H9 (cell line): ENCODE measurements around the gene AIG1. TPM values are rescaled to one million over a fixed set of nuclear protein-coding genes. Genes with fewer than 3 reads are reported as not detected.

Experiments
- DNase-seq: peaks from one replicate; pipeline ENCODE4 v3.0.0-alpha.2; 2017
- H2AFZ ChIP-seq: one replicate; pipeline ENCODE4 v1.6.1; 2013; ENCODE audit warnings: mild to moderate bottlenecking, low read length, control low read depth, moderate library complexity
- H2AK5ac ChIP-seq: 2 replicates; pipeline ENCODE4 v1.6.1; 2013; ENCODE audit warnings: low read length, control low read depth, mixed read lengths; ENCODE audit not compliant: insufficient read length
- H2BK120ac ChIP-seq: one replicate; pipeline ENCODE4 v1.6.1; 2013; ENCODE audit warnings: low read depth, mild to moderate bottlenecking, low read length, control low read depth, inconsistent platforms; ENCODE audit not compliant: poor library complexity, severe bottlenecking
- H2BK12ac ChIP-seq: 2 replicates; pipeline ENCODE4 v1.6.1; 2013; ENCODE audit warnings: low read length, control low read depth, mixed read lengths, low read depth; ENCODE audit not compliant: insufficient read length
- H2BK15ac ChIP-seq: 2 replicates; pipeline ENCODE4 v1.6.1; 2013; ENCODE audit warnings: low read depth, low read length, control low read depth
- H2BK20ac ChIP-seq: one replicate; pipeline ENCODE4 v1.6.1; 2013; ENCODE audit warnings: low read depth, mild to moderate bottlenecking, low read length, control low read depth, inconsistent platforms; ENCODE audit not compliant: poor library complexity, severe bottlenecking
- H2BK5ac ChIP-seq: 2 replicates; pipeline ENCODE4 v1.6.1; 2013; ENCODE audit warnings: low read length, control low read depth, mixed read lengths; ENCODE audit not compliant: insufficient read length
- H3K14ac ChIP-seq: 2 replicates; pipeline ENCODE4 v1.6.1; 2013; ENCODE audit warnings: low read length, control low read depth; ENCODE audit not compliant: insufficient read depth
- H3K18ac ChIP-seq: 2 replicates; pipeline ENCODE4 v1.6.1; 2013; ENCODE audit warnings: low read depth, mild to moderate bottlenecking, mixed read lengths, low read length, control low read depth; ENCODE audit not compliant: insufficient read length
- H3K23ac ChIP-seq: 2 replicates; pipeline ENCODE4 v1.6.1; 2013; ENCODE audit warnings: low read length, control low read depth, mixed read lengths, low read depth; ENCODE audit not compliant: insufficient read length
- H3K23me2 ChIP-seq: 2 replicates; pipeline ENCODE4 v1.6.1; 2013; ENCODE audit warnings: low read depth, mild to moderate bottlenecking, mixed read lengths, low read length, control low read depth; ENCODE audit not compliant: insufficient read length, poor library complexity, severe bottlenecking
- H3K27ac ChIP-seq: 2 replicates; pipeline ENCODE4 v1.5.1; 2013; ENCODE audit warnings: low read length, control low read depth, mixed read lengths, low read depth; ENCODE audit not compliant: insufficient read length
- H3K27me3 ChIP-seq: 2 replicates; pipeline ENCODE4 v1.6.1; 2013; ENCODE audit warnings: low read length, control low read depth, inconsistent platforms; ENCODE audit not compliant: insufficient read depth
- H3K4ac ChIP-seq: 2 replicates; pipeline ENCODE4 v1.6.1; 2013; ENCODE audit warnings: low read depth, mild to moderate bottlenecking, control low read depth, inconsistent platforms, low read length, moderate library complexity
- H3K4me1 ChIP-seq: 2 replicates; pipeline ENCODE4 v1.6.1; 2013; ENCODE audit warnings: low read length, control low read depth, inconsistent platforms; ENCODE audit not compliant: insufficient read depth
- H3K4me2 ChIP-seq: 2 replicates; pipeline ENCODE4 v1.6.1; 2013; ENCODE audit warnings: low read length, control low read depth, mixed read lengths; ENCODE audit not compliant: insufficient read length, insufficient read depth
- H3K56ac ChIP-seq: 2 replicates; pipeline ENCODE4 v1.6.1; 2013; ENCODE audit warnings: low read depth, mild to moderate bottlenecking, mixed read lengths, low read length, control low read depth; ENCODE audit not compliant: insufficient read length
- H3K79me1 ChIP-seq: 2 replicates; pipeline ENCODE4 v1.6.1; 2013; ENCODE audit warnings: low read depth, mild to moderate bottlenecking, moderate library complexity, low read length, control low read depth, inconsistent platforms; ENCODE audit not compliant: insufficient read depth, poor library complexity, severe bottlenecking
- H3K79me2 ChIP-seq: 2 replicates; pipeline ENCODE4 v1.6.1; 2013; ENCODE audit warnings: low read length, control low read depth, inconsistent platforms; ENCODE audit not compliant: insufficient read depth
- H3K9ac ChIP-seq: 2 replicates; pipeline ENCODE4 v1.6.1; 2013; ENCODE audit warnings: low read length, control low read depth, mixed read lengths; ENCODE audit not compliant: insufficient read length; ENCODE audit errors: extremely low read depth
- H3K9me3 ChIP-seq: one replicate; pipeline ENCODE4 v1.6.1; 2013; ENCODE audit warnings: low read depth, low read length, inconsistent platforms; ENCODE audit not compliant: control insufficient read depth
- H3T11ph ChIP-seq: one replicate; pipeline ENCODE4 v1.6.1; 2013; ENCODE audit warnings: mild to moderate bottlenecking, low read length, control low read depth, inconsistent platforms
- H4K20me1 ChIP-seq: one replicate; pipeline ENCODE4 v1.6.1; 2013; ENCODE audit not compliant: control insufficient read depth, insufficient read length, insufficient read depth
- H4K5ac ChIP-seq: 2 replicates; pipeline ENCODE4 v1.6.1; 2013; ENCODE audit warnings: low read depth, mild to moderate bottlenecking, mixed read lengths, low read length, control low read depth; ENCODE audit not compliant: insufficient read length
- H4K8ac ChIP-seq: replicated peaks from 2 replicates; pipeline ENCODE4 v1.6.1; 2013; ENCODE audit warnings: low read length, control low read depth, mixed read lengths, low read depth; ENCODE audit not compliant: insufficient read length
- H4K91ac ChIP-seq: 2 replicates; pipeline ENCODE4 v1.6.1; 2013; ENCODE audit warnings: low read depth, mild to moderate bottlenecking, moderate library complexity, mixed read lengths, low read length, control low read depth; ENCODE audit not compliant: insufficient read length
- H3K27ac Mint-ChIP-seq, 3 experiments: 2 replicates in 2 of 3; 3 replicates in 1 of 3; pipeline ENCODE4 v1.8.0; 2020 to 2021; ENCODE audit warnings: mixed read lengths in 3 of 3, mild to moderate bottlenecking in 1 of 3, moderate library complexity in 1 of 3
- H3K27me3 Mint-ChIP-seq: 2 replicates; pipeline ENCODE4 v1.8.0; 2021; ENCODE audit warnings: low read depth, mild to moderate bottlenecking, moderate library complexity, mixed read lengths
- H3K36me3 Mint-ChIP-seq, 3 experiments: 2 replicates in 2 of 3; 3 replicates in 1 of 3; pipeline ENCODE4 v1.8.0; 2020 to 2021; ENCODE audit warnings: low read depth in 3 of 3, mixed read lengths in 3 of 3; ENCODE audit not compliant: insufficient read depth in 1 of 3
- H3K4me1 Mint-ChIP-seq, 2 experiments: 2 replicates each; pipeline ENCODE4 v1.8.0; 2020; ENCODE audit warnings: mixed read lengths in 2 of 2
- H3K4me3 Mint-ChIP-seq, 2 experiments: 2 replicates in 1 of 2; 3 replicates in 1 of 2; pipeline ENCODE4 v1.8.0; 2020 to 2021; ENCODE audit warnings: mild to moderate bottlenecking in 2 of 2, mixed read lengths in 2 of 2, moderate library complexity in 1 of 2
- H3K9me3 Mint-ChIP-seq, 2 experiments: 2 replicates in 1 of 2; 3 replicates in 1 of 2; pipeline ENCODE4 v1.8.0; 2020; ENCODE audit warnings: mild to moderate bottlenecking in 2 of 2, mixed read lengths in 2 of 2, moderate library complexity in 1 of 2
- WGBS: extraction: QIAGEN DNeasy Blood & Tissue Kit; methylation state at CpG from one replicate; pipeline ENCODE4 v1.1.7; 2013; ENCODE audit warnings: missing lambda C conversion rate, low lambda C conversion rate, mixed read lengths; ENCODE audit not compliant: insufficient read length; ENCODE audit errors: extremely low coverage; 5-methylcytosine and 5-hydroxymethylcytosine counted together
- total RNA-seq: library from RNA; stranded (reverse); gene quantifications from 2 replicates; pipeline ENCODE4 v1.2.1, GENCODE V29; 2021
- TF ChIP-seq, protein P1 (sequence below): fragments of 200-600 bp; sonication (generic); conservative IDR thresholded peaks from 3 replicates; pipeline ENCODE4 v1.8.0; 2021; ENCODE audit warnings: antibody characterized with exemption, mild to moderate bottlenecking

AIG1 gene
- total RNA-seq, 1 experiment from 2014 or later = 44.6 TPM

DNA sequence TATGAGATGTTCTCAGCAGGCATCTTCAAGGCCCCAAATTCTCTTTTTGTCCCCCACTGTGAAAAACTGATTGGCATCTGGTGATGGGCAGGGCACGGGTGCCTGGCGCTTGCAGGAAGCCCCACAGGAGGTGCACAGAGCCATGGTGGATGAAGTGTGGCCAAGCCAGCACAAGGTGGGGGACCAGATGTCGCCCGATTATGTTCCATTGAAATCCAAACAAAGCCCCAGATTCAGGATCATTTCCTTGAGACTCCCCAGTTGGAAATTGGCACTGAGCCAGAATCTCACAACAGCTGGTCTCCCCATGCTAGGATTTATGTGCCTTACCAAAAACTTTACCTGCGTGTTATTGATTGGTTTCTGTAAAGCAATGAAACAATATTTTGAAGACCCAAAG is 203.7 kb downstream of the AIG1 start:
- Mint-ChIP-seq H3K27me3 (no peaks in the 10 kb centered on the region), H3K27ac (peak overlapping the region in 2 of 3 experiments; percentile 32 to 50; a peak in 4 of 7 replicates), H3K4me1 (peaks cover 19 to 28% of the 10 kb centered on the region in 2 experiments), H3K4me3 (no peak overlapping the region), H3K9me3 (peaks cover 2 to 4% of the 10 kb centered on the region in 2 experiments; a peak in 4 of 5 replicates), H3K36me3 (peaks cover 0 to 10% (median 2%) of the 10 kb centered on the region in 3 experiments; a peak in 4 of 7 replicates)
- no peak overlapping the region for H2BK20ac ChIP-seq
- no peak overlapping the region for H2BK5ac ChIP-seq
- no peak for DNase-seq
- no peak overlapping the region for H4K5ac ChIP-seq
- no peak overlapping the region for H3K23ac ChIP-seq
- no peak overlapping the region for H3K56ac ChIP-seq
- H3K4me2 ChIP-seq = no peak overlapping the region
- H3K14ac ChIP-seq = no peak overlapping the region
- no peak overlapping the region for H4K91ac ChIP-seq
- H3K9ac ChIP-seq = no peak overlapping the region
- no peak overlapping the region for H2BK15ac ChIP-seq
- H3K27ac ChIP-seq = no peak overlapping the region
- no peak overlapping the region for H3K18ac ChIP-seq
- no peak overlapping the region for H3K4ac ChIP-seq
- no peak overlapping the region for H2BK12ac ChIP-seq
- no CpG with 5 or more reads among the region's 5 CpGs for WGBS
- no peak overlapping the region for H2BK120ac ChIP-seq
- no peak overlapping the region for H2AK5ac ChIP-seq
- peaks cover 6% of the 10 kb centered on the region; the same call in 1 of the 2 replicates for H3K4me1 ChIP-seq
- H3K9me3 ChIP-seq = no peaks in the 10 kb centered on the region
- no peaks in the 10 kb centered on the region for H3K79me1 ChIP-seq
- H3K79me2 ChIP-seq = no peaks in the 10 kb centered on the region
- no peak overlapping the region for H2AFZ ChIP-seq
- TF ChIP-seq, protein P1, sequence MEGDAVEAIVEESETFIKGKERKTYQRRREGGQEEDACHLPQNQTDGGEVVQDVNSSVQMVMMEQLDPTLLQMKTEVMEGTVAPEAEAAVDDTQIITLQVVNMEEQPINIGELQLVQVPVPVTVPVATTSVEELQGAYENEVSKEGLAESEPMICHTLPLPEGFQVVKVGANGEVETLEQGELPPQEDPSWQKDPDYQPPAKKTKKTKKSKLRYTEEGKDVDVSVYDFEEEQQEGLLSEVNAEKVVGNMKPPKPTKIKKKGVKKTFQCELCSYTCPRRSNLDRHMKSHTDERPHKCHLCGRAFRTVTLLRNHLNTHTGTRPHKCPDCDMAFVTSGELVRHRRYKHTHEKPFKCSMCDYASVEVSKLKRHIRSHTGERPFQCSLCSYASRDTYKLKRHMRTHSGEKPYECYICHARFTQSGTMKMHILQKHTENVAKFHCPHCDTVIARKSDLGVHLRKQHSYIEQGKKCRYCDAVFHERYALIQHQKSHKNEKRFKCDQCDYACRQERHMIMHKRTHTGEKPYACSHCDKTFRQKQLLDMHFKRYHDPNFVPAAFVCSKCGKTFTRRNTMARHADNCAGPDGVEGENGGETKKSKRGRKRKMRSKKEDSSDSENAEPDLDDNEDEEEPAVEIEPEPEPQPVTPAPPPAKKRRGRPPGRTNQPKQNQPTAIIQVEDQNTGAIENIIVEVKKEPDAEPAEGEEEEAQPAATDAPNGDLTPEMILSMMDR = no peak
- no peaks in the 10 kb centered on the region for H3K23me2 ChIP-seq
- H3T11ph ChIP-seq = no peak overlapping the region
- H3K27me3 ChIP-seq = no peaks in the 10 kb centered on the region
- H4K8ac ChIP-seq = no peak overlapping the region
- H4K20me1 ChIP-seq = no peaks in the 10 kb centered on the region
